ENCODE data around the gene ATP1A2.
A peak's percentile ranks its signal among the peaks of the same experiment; 100 is the strongest.

GRCh38 chr1:160124705-160125478, 9.3 kb downstream of the ATP1A2 start:
- no peak for TF ChIP-seq POLR2A (IDR thresholded peaks at IDR 0.05)
- peak in 2 of 3 donors; percentile 23 to 40 for TF ChIP-seq POLR2AphosphoS5 (IDR thresholded peaks at IDR 0.05)
